ENCODE data around the gene CIAO3.
"Not testable (repeated sequence)": the region's sequence is repeated elsewhere in the genome, so short reads cannot be mapped to it uniquely, and the experiment has no call there.

CIAO3 gene

GRCh38 chr16:740764-741505 is at the start of gene CIAO3:
CIAO3 (minus strand) TSS chr16:740997; CDS start chr16:740985, 12 bp downstream.
- DNase-seq, result peak; percentile 87

- DNase-seq, result no peak
These were observed 49.3 kb upstream of the CIAO3 start for GRCh38 chr16:790086-790485.

GRCh38 chr16:789191-789850 is 48.5 kb upstream of the CIAO3 start:
- no peak for DNase-seq

- peak; percentile 95 for DNase-seq
These were observed 47.8 kb upstream of the CIAO3 start, which contains the start of gene CHTF18 for GRCh38 chr16:788399-789126. CHTF18 (plus strand) TSS chr16:788620; CDS start chr16:788685, 65 bp downstream.

- no peak for DNase-seq
These were observed 47.2 kb upstream of the CIAO3 start, which contains the start of gene RPUSD1 for GRCh38 chr16:787978-788398. RPUSD1 (minus strand) TSS chr16:788381; CDS start chr16:787737, 644 bp downstream.

- DNase-seq, result no peak
These were observed 46.6 kb upstream of the CIAO3 start for GRCh38 chr16:787321-787966.

GRCh38 chr16:785563-786535 is 45.1 kb upstream of the CIAO3 start:
- peak; percentile 68 for DNase-seq

- no peak for DNase-seq
These were observed 43.6 kb upstream of the CIAO3 start for GRCh38 chr16:784431-784830.

GRCh38 chr16:783404-784161 is 42.8 kb upstream of the CIAO3 start:
- DNase-seq, result no peak

- no peak for DNase-seq
These were observed 42.1 kb upstream of the CIAO3 start for GRCh38 chr16:782766-783403.

GRCh38 chr16:782258-782657 is 41.5 kb upstream of the CIAO3 start:
- DNase-seq, result no peak

GRCh38 chr16:781346-782010 is 40.7 kb upstream of the CIAO3 start:
- no peak for DNase-seq

GRCh38 chr16:780296-780695 is 39.5 kb upstream of the CIAO3 start:
- no peak for DNase-seq

- no peak for DNase-seq
These were observed 38.8 kb upstream of the CIAO3 start for GRCh38 chr16:779561-779960.

GRCh38 chr16:778909-779527 is 38.2 kb upstream of the CIAO3 start:
- no peak for DNase-seq

- no peak for DNase-seq
These were observed 37.6 kb upstream of the CIAO3 start for GRCh38 chr16:778447-778846.

GRCh38 chr16:777826-778225 is 37.0 kb upstream of the CIAO3 start:
- no peak for DNase-seq

- no peak for DNase-seq
These were observed 36.0 kb upstream of the CIAO3 start for GRCh38 chr16:776824-777223.

- DNase-seq, result not testable (repeated sequence)
These were observed 35.5 kb upstream of the CIAO3 start for GRCh38 chr16:776298-776697.
